ENCODE data around the gene SAP30BP.

- TF ChIP-seq CTCF (IDR thresholded peaks at IDR 0.05; ENCODE audit: low read depth, low read length) (no peak), EZH2phosphoT487 (IDR thresholded peaks at IDR 0.05; ENCODE audit: low read depth) (no peak)
These were observed 62.9 kb downstream of the SAP30BP start for GRCh38 chr17:75730065-75730464.
